Dedifferentiated amniotic fluid mesenchymal stem cell (primary cell): ENCODE results near the gene COL12A1.
A peak's percentile ranks its signal among the peaks of the same experiment; 100 is the strongest.

Source experiments
- DNase-seq: peaks from one replicate; pipeline ENCODE4 v3.0.0-alpha.2; 2016; ENCODE audit errors: extremely low spot score

COL12A1 gene

GRCh38 chr6:75102301-75102700, 103.6 kb downstream of the COL12A1 start:
- DNase-seq = no peak

GRCh38 chr6:75101896-75102295, 104.0 kb downstream of the COL12A1 start:
- DNase-seq = no peak

DNA sequence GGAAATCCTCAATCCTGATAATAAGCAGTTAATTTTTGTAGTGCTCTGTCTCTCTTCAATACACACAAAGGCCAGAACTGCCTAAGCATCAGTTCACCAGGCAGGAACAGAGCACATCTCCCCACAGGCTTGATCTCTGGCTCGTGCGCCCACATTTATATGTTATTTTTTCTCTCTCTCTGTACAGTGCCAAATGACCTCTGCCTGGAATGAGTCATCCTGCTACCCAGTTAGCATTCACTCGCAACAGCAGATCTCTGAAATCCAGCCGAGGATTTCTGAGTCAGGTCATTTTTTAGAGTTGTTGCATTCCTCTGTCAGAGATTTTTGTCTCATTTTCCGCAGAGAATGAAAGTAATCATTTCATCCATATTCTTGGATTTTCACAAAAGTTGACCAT, 107.1 kb downstream of the COL12A1 start:
- DNase-seq = peak; percentile 94

GRCh38 chr6:75096966-75097365, 108.9 kb downstream of the COL12A1 start:
- no peak for DNase-seq

- peak; percentile 92 for DNase-seq
Observed at GRCh38 chr6:75094614-75095200, 111.1 kb downstream of the COL12A1 start.

DNA sequence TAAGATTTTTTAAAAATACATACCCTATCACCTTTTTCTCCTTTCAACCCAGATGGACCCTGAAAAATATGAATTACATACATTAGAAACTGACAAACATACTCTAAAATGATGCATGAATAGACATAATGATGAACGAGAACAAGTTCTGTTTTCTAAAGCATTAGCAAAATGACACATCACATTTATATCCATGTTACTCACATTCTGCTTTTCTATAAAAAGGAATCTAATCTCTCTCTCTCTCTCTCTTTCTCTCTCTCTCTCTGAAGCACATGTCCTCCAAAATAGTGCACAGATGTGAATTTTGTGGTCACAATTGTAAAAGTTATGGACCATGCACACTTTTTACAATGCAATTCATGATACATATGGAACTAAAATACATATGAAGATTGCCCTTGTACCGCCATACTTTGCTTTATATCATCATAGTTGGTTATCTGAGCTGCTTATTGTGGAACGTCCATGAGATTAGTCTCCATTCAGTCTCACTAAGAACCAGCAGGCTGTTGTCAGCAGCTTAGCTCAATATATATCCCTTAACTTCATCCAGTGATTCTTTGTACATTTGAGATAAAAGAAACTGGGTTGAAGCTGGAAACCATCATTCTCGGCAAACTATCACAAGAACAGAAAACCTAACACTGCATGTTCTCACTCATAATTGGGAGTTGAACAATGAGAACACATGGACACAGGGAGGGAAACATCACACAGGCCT, 114.2 kb downstream of the COL12A1 start:
- DNase-seq = no peak

DNA sequence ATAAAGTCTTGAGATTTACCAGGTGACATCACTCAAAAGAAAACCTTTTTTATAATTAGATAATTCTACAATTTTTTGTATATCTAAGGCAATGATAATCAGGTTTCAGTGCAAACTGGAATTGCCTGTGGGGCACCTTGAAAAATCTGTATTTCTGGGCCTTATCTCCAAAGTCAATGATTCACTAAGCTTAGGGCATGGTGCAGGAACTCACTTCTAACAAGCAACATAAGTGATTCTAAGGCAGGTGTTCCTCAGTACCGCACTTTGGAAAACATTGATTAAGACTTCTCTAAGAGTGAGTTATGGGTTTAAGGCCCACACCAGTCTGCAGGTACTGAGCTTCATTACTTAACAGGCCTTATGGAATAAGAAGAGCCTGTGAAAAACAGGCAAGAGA, 115.3 kb downstream of the COL12A1 start:
- DNase-seq = no peak

DNA sequence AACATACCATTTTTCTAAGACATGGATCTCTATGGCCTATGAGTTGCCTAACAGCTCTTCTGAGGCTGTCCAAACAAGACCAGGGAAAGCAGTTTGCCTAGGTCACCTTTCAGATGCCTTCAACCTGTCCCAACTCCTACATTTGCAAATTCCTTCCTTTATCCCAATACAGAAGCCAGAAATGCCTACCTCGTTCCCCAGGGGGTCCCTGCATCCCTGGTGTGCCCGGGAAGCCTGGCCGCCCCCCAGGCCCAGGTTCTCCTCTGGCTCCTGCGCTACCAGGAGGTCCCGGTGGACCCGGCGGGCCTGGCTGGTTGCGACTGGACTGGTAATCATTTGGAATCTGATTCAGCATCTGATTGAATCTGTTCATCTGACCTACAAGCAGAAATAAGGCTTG, 115.9 kb downstream of the COL12A1 start:
- DNase-seq = no peak

DNA sequence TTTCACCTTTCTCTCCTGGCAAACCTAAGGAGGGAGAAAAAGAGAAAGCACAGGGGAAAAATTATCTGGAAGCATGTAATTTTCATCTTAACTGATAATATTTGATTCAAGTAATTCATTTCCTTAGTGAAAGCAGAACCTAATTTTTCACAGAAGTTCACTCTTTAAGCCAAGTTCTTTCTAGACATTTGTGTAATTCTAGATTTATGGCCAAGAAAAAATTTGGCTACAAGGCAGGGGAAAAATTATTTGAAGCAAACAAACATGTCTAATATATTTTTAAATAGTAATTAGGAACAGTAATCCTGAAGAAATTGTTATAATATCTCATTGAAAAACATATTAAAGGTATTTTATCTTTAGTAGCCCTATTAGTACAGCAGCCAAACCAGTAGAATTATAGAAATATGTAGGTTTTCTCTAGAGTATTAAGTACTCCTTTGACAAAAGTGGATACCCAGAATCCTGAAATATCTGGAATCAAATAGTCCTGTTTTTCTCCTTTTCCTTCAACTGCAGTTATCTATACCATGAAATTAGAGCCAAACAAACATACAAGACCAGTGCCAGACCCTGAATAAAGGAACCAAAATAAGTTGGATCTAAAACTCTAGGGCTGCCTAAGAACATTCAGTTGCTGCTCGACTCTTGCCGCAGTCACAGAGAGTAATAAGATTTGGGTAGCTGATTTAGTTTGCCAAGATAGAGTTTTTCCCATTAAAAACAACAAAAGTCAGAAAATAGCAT, 116.5 kb downstream of the COL12A1 start:
- DNase-seq = no peak

DNA sequence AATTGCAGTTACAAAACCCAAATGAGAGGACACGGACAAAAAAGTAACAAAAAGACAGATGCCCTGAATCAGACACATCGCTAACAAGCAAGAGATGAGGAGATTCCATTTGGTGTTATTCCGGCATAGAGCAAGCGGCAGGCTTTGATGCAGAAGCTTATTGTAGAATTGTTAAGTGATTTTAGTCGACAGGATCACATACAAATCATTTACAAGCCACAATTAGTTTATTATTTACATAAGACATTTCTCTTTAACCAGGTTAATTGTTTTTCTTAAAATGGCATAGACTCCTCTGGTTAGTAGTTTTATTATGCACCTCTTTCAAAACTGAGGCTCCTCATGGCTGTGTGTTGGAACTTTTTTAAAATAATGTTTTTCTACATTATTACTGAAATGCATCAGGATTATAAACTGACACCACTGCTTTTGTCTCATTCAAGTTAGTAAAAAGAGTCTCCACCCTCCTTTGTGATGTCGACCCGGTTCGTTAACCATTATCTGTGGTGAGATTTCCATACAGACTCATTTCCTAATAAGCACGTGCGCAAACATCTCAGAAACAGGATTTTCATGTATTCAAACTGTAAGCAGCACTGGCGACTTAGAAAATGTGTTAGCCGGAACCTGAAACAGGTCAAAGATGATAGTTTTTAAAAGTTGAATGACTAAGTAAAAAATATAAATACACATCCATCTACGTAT, 119.8 kb downstream of the COL12A1 start:
- no peak for DNase-seq

DNA sequence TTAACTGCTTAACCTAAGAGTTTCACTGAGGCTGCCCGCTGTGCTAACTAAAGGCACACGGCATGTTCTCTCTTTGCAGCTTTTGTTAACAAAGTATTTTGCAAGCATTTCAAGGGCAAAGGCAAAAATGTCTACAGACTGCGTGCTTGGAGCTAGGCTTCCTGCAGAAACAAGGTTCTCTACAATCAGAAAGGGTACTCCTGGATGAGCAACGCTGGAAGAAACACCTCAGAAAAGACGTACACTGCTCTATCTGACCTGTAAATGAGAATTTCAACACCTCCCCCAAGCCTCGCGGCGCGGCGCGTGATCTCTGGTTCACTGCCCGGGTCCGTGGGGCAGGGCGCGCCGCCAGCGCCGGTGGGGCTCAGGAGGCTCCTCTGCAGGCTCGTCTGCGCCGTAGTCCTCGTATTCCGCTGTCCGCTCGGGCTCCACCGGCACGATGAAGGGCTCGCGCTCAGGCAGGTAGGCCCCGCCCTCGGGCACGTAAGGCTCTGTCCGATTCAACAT, 120.9 kb downstream of the COL12A1 start:
- no peak for DNase-seq

DNA sequence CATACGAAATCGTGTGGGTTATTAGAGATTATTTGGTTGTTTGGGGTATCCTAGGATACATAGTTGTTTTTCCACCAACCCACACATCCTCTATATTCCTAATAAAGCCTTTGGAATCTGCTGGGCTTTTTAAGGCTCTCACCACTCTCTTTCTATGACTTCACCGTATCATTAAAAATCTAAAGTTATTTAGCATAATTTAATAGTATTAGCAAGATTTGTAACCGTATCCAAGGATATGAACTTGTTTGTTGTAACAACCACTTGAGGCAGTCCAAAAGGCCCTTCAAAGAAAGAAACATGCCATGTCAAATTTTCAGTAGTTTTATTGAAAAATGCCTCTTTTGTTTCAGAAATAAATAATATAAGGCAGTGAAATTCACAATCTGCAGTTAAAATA, 121.8 kb downstream of the COL12A1 start:
- no peak for DNase-seq

DNA sequence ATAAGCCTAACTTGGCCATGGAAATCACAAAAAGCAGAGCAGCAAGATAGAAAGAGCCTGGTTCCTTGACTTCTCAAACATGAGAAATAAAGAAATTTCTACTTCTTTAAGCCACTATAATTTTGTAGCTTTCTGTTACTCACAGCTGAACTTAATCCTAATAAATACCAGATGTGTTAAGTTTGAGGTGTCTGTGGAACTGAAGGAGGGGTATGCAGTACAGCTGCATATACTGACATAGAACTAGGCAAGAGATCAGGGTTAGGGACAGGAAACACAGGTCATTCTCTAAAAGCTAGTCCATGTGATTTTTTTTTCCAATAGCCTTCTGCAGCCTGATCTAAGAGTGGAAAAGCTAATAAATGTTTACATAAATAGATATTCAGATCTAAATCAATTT, 123.9 kb downstream of the COL12A1 start:
- DNase-seq = no peak

- DNase-seq = no peak
Observed at GRCh38 chr6:75081047-75081446, 124.8 kb downstream of the COL12A1 start.

DNA sequence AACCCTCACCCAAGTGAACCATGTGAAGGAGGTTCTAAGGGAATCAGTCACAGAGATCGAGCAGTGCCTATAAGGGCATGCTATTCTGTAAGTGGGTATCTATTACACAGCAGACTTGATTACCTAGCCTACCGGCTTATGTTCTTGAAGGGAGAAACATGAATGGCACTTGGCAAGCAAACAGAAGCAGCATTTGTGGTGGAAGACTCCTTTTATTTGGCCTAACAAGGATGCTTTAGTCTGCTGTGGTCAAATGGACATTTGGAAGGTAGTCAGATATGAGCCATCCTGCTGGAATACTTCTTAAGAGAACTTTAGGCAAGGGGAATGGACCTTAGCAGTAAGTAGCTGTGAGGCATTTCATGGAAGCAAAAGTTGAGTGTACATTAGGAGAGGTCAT, 126.3 kb downstream of the COL12A1 start:
- DNase-seq = no peak

- no peak for DNase-seq
Observed at GRCh38 chr6:75077701-75078100, 128.2 kb downstream of the COL12A1 start.

DNA sequence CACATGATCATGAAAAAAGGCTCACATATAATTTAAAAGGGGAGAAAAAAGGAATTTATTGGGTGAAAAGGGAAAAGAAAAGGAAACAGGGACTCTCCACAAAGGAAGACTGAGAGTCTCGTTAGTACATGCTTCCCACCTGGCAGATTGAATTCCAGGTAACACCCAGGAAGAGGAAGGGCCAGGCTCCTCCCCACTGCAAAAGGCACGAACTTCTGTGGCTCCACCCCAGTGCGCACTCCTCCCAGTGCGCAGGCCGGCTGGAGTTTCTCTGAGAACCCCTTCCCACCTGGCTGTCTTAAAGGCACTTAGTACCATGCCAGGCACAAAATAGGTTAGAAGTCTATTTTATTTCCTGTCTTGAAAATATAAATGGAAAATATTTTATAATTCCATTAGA, 129.8 kb downstream of the COL12A1 start:
- no peak for DNase-seq

GRCh38 chr6:75070244-75070643, 135.6 kb downstream of the COL12A1 start:
- no peak for DNase-seq

GRCh38 chr6:75065523-75065922, 140.3 kb downstream of the COL12A1 start:
- DNase-seq = no peak

- DNase-seq = no peak
Observed at GRCh38 chr6:75052491-75052890, 153.4 kb downstream of the COL12A1 start.

DNA sequence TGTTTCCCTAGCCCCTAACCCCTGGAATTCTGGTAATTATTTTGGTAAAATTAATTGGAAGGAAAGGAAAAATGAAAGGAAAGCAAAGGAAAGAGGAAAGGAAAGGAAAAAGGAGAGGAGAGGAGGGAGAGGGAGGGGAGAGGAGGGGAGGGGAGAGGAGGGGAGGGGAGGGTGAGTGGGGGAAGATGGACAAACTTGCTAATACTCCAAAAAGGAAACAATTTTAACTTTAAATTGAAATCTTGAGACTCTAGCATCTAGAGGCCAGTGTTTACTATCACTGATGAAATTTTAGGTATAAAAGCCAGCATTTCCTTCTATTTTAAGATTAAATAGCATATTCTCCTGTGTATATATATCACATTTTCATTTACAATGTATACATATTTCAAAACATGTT, 156.5 kb downstream of the COL12A1 start:
- DNase-seq = no peak

DNA sequence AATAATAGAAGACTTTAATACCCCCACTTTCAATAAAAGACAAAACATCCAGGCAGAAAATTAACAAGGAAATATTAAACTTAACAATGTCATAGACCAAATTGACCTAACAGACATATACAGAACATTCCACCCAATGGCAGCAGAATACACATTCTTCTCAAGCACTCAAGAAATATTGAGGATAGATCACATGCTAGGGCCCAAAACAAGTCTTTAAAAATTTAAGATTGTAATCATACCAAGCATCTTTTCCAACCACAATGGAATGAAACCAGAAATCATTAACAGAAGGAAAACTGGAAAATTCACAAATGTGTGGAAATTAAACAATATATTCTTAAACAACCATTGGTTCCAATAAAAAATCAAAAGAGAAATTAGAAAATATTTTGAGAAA, 161.0 kb downstream of the COL12A1 start:
- DNase-seq = no peak
